Neuronal stem cell (in vitro differentiated cells): ENCODE data around the gene IRAK2.

Experiments used
- DNase-seq: peaks from one replicate; pipeline ENCODE4 v3.0.0-alpha.2; 2013; ENCODE audit warnings: low spot score
- H2AFZ ChIP-seq: one replicate; pipeline ENCODE4 v1.6.1; 2013; ENCODE audit warnings: mild to moderate bottlenecking, low read length, inconsistent platforms
- H2AK5ac ChIP-seq: 2 replicates; pipeline ENCODE4 v1.6.1; 2013; ENCODE audit warnings: low read depth, mild to moderate bottlenecking, inconsistent platforms, low read length, moderate library complexity, mixed read lengths
- H2BK120ac ChIP-seq: 2 replicates; pipeline ENCODE4 v1.6.1; 2013; ENCODE audit warnings: low read depth, mild to moderate bottlenecking, inconsistent platforms, low read length, moderate library complexity, mixed read lengths
- H2BK12ac ChIP-seq: one replicate; pipeline ENCODE4 v1.6.1; 2013; ENCODE audit warnings: low read length, inconsistent platforms
- H2BK15ac ChIP-seq: 2 replicates; pipeline ENCODE4 v1.6.1; 2013; ENCODE audit warnings: mild to moderate bottlenecking, low read length, inconsistent platforms, mixed read lengths
- H2BK5ac ChIP-seq: one replicate; pipeline ENCODE4 v1.6.1; 2013; ENCODE audit warnings: inconsistent platforms, mild to moderate bottlenecking, low read length, moderate library complexity
- H3K14ac ChIP-seq: one replicate; pipeline ENCODE4 v1.6.1; 2013; ENCODE audit warnings: low read length, inconsistent platforms
- H3K18ac ChIP-seq: 2 replicates; pipeline ENCODE4 v1.6.1; 2013; ENCODE audit warnings: low read length, inconsistent platforms
- H3K23ac ChIP-seq: 2 replicates; pipeline ENCODE4 v1.6.1; 2013; ENCODE audit warnings: low read depth, mild to moderate bottlenecking, mixed read lengths, low read length, inconsistent platforms; ENCODE audit not compliant: poor library complexity
- H3K27ac ChIP-seq: replicated peaks from 3 replicates; pipeline ENCODE4 v1.5.1; 2013; ENCODE audit warnings: low read length, inconsistent platforms
- H3K27me3 ChIP-seq, 3 experiments: 2 replicates each; pipeline ENCODE4 v1.6.1; 2013; ENCODE audit warnings: low read length in 3 of 3, mild to moderate bottlenecking in 2 of 3, inconsistent platforms in 1 of 3, low read depth in 1 of 3, mixed read lengths in 1 of 3, moderate library complexity in 1 of 3; ENCODE audit not compliant: control insufficient read depth in 3 of 3, insufficient read depth in 3 of 3
- H3K36me3 ChIP-seq, 2 donors: replicated peaks in 1 of 2; 2 replicates each; pipeline ENCODE4 v1.6.1; 2013; ENCODE audit warnings: low read length in 2 of 2; ENCODE audit not compliant: control insufficient read depth in 2 of 2, insufficient read depth in 2 of 2
- H3K4ac ChIP-seq: 2 replicates; pipeline ENCODE4 v1.6.1; 2013; ENCODE audit warnings: inconsistent platforms, mild to moderate bottlenecking, low read length, moderate library complexity
- H3K4me1 ChIP-seq, 2 donors: 1 replicate in 1 of 2; 2 replicates in 1 of 2; pipeline ENCODE4 v1.6.1; 2013; ENCODE audit warnings: low read length in 2 of 2, low read depth in 1 of 2; ENCODE audit not compliant: control insufficient read depth in 2 of 2, insufficient read depth in 1 of 2
- H3K4me2 ChIP-seq: one replicate; pipeline ENCODE4 v1.6.1; 2013; ENCODE audit warnings: mild to moderate bottlenecking, low read length, inconsistent platforms; ENCODE audit not compliant: insufficient read depth, poor library complexity, severe bottlenecking
- H3K4me3 ChIP-seq, 2 donors: 2 replicates each; pipeline ENCODE4 v1.5.1; 2013; ENCODE audit warnings: low read length in 2 of 2, mild to moderate bottlenecking in 2 of 2, inconsistent platforms in 1 of 2, moderate library complexity in 1 of 2
- H3K79me1 ChIP-seq: one replicate; pipeline ENCODE4 v1.6.1; 2013; ENCODE audit warnings: low read depth, mild to moderate bottlenecking, inconsistent platforms, low read length, moderate library complexity
- H3K9ac ChIP-seq: one replicate; pipeline ENCODE4 v1.6.1; 2013; ENCODE audit warnings: mild to moderate bottlenecking, low read depth, low read length, inconsistent platforms; ENCODE audit not compliant: poor library complexity
- H3K9me3 ChIP-seq, 2 donors: replicated peaks in 1 of 2; 2 replicates each; pipeline versions ENCODE3 to v1.6.1; 2013; ENCODE audit warnings: low read length in 2 of 2, mild to moderate bottlenecking in 2 of 2, inconsistent platforms in 1 of 2, low read depth in 1 of 2, mixed read lengths in 1 of 2, moderate library complexity in 1 of 2; ENCODE audit not compliant: control insufficient read depth in 2 of 2, insufficient read depth in 1 of 2
- H4K8ac ChIP-seq: one replicate; pipeline ENCODE4 v1.6.1; 2013; ENCODE audit warnings: low read depth, mild to moderate bottlenecking, inconsistent platforms, low read length, moderate library complexity
- H4K91ac ChIP-seq: one replicate; pipeline ENCODE4 v1.6.1; 2013; ENCODE audit warnings: low read length, low read depth, mild to moderate bottlenecking, inconsistent platforms; ENCODE audit not compliant: poor library complexity
- WGBS, 2 donors: extraction: QIAGEN DNeasy Blood & Tissue Kit; methylation state at CpG; one replicate each; pipeline ENCODE4 v1.1.7; 2013; ENCODE audit warnings: missing lambda C conversion rate in 2 of 2, mixed read lengths in 1 of 2; ENCODE audit not compliant: insufficient read length in 2 of 2, insufficient replicate concordance in 1 of 2; ENCODE audit errors: extremely low coverage in 2 of 2; 5-methylcytosine and 5-hydroxymethylcytosine counted together

Gene IRAK2

DNA sequence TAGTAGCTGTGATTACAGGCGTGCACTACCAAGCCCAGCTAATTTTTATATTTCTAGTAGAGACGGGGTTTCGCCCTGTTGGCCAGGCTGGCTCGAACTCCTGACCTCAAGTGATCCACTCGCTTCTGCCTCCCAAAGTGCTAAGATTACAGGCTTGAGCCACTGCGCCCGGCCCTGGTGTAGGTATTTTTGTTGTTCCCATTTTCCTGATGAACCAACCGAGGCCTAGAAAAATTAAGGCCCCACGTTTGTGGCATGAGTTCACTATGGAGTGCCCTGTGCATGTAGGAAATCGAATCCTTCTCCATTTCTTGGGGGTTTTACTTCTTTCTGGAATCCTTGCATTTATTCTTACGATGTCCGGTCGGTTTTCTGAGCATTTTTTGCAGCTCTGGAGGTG, 69.3 kb downstream of the IRAK2 start:
- no peak overlapping the region for H3K9ac ChIP-seq
- H2BK12ac ChIP-seq = no peak overlapping the region
- no peaks in the 10 kb centered on the region for H3K79me1 ChIP-seq
- no peaks in the 10 kb centered on the region for H3K36me3 ChIP-seq
- H3K4ac ChIP-seq = no peak overlapping the region
- no peak overlapping the region for H3K23ac ChIP-seq
- no peak overlapping the region for H4K91ac ChIP-seq
- no peak overlapping the region for H3K14ac ChIP-seq
- H2BK15ac ChIP-seq = peak overlapping the region; percentile 5
- no peak overlapping the region for H3K27ac ChIP-seq
- peaks cover 0 to 2% of the 10 kb centered on the region in 2 donors for H3K9me3 ChIP-seq
- no CpG with 5 or more reads among the region's 13 CpGs for WGBS, 2 donors
- H2AFZ ChIP-seq = peak overlapping the region; percentile 43
- H3K18ac ChIP-seq = no peak overlapping the region
- no peak overlapping the region for H4K8ac ChIP-seq
- no peak overlapping the region for H2AK5ac ChIP-seq
- H3K4me3 ChIP-seq = no peak overlapping the region
- no peak for DNase-seq
- H3K27me3 ChIP-seq = no peaks in the 10 kb centered on the region
- no peak overlapping the region for H2BK5ac ChIP-seq
- no peak overlapping the region for H3K4me2 ChIP-seq
- no peak overlapping the region for H2BK120ac ChIP-seq
- H3K4me1 ChIP-seq = peaks cover 0 to 2% of the 10 kb centered on the region in 2 donors

- no peak for DNase-seq
- no CpG with 5 or more reads among the region's 36 CpGs for WGBS, 2 donors
Observed at GRCh38 chr3:10234526-10235230, 70.0 kb downstream of the IRAK2 start.

DNA sequence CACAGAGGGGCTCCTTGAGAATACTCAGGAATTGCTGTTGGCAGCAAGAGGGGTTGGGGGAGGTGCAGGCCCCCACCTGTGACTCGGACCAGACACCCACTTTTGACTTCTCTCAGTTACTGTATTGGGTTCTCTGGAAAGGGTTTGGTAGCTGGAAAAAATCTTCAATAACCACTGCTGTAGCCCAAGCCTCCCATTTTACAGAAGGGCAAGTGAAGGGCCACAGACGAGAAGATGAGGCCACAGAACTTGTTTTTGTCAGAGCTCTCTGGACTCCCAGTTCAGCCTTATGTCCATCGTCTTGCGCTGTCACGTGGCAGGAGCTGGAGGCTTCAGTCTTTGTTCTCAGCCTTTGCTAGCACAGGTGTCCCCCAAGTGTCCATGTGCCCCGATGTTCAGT, 70.8 kb downstream of the IRAK2 start:
- Histone ChIP-seq H3K27ac (no peak overlapping the region), H3K23ac (peak overlapping the region; percentile 43), H4K8ac (no peak overlapping the region), H3K36me3 (no peaks in the 10 kb centered on the region), H2AK5ac (peak overlapping the region; percentile 56), H3K4ac (no peak overlapping the region), H3K18ac (peak overlapping the region; percentile 38), H4K91ac (no peak overlapping the region), H3K9me3 (peaks cover 0 to 2% of the 10 kb centered on the region in 2 donors), H2BK15ac (no peak overlapping the region), H3K79me1 (no peaks in the 10 kb centered on the region), H3K4me3 (no peak overlapping the region), H2BK5ac (no peak overlapping the region), H3K9ac (no peak overlapping the region), H3K27me3 (no peaks in the 10 kb centered on the region), H2AFZ (no peak overlapping the region), H2BK12ac (peak overlapping the region; percentile 75), H3K4me2 (no peak overlapping the region), H3K14ac (peak overlapping the region; percentile 82), H2BK120ac (no peak overlapping the region), H3K4me1 (peaks cover 0 to 2% of the 10 kb centered on the region in 2 donors)
- DNase-seq = no peak
- no CpG with 5 or more reads among the region's 6 CpGs for WGBS, 2 donors

More at GRCh38 chr3:10234526-10235230, 70.0 kb downstream of the IRAK2 start:
- H3K36me3 ChIP-seq = no peaks in the 10 kb centered on the region
- H2BK120ac ChIP-seq = no peak overlapping the region
- H3K4me2 ChIP-seq = no peak overlapping the region
- peak overlapping the region; percentile 63 for H2AK5ac ChIP-seq
- peak overlapping the region; percentile 43 for H2AFZ ChIP-seq
- peak overlapping the region; percentile 70 for H3K18ac ChIP-seq
- H3K9ac ChIP-seq = peak overlapping the region; percentile 60
- H3K4me1 ChIP-seq = peaks cover 0 to 2% of the 10 kb centered on the region in 2 donors
- H3K14ac ChIP-seq = peak overlapping the region; percentile 56
- peak overlapping the region; percentile 36 for H3K27ac ChIP-seq
- H3K79me1 ChIP-seq = no peaks in the 10 kb centered on the region
- H2BK12ac ChIP-seq = peak overlapping the region; percentile 30
- H3K4ac ChIP-seq = peak overlapping the region; percentile 99
- peak overlapping the region; percentile 80 for H3K23ac ChIP-seq
- H2BK15ac ChIP-seq = peak overlapping the region; percentile 5
- peak overlapping the region; percentile 82 for H4K8ac ChIP-seq
- H4K91ac ChIP-seq = no peak overlapping the region
- no peak overlapping the region for H3K4me3 ChIP-seq
- peaks cover 0 to 2% of the 10 kb centered on the region in 2 donors for H3K9me3 ChIP-seq
- no peak overlapping the region for H2BK5ac ChIP-seq
- no peaks in the 10 kb centered on the region for H3K27me3 ChIP-seq

GRCh38 chr3:10238345-10239183, 73.8 kb downstream of the IRAK2 start:
- no CpG with 5 or more reads among the region's 15 CpGs for WGBS, 2 donors
- no peaks in the 10 kb centered on the region for H3K79me1 ChIP-seq
- H3K18ac ChIP-seq = peak overlapping the region; percentile 29
- H2BK12ac ChIP-seq = no peak overlapping the region
- H3K9ac ChIP-seq = no peak overlapping the region
- H3K23ac ChIP-seq = no peak overlapping the region
- no peak overlapping the region for H2BK5ac ChIP-seq
- no peak overlapping the region for H2BK15ac ChIP-seq
- H3K14ac ChIP-seq = no peak overlapping the region
- no peaks in the 10 kb centered on the region for H3K27me3 ChIP-seq
- H2BK120ac ChIP-seq = no peak overlapping the region
- H4K91ac ChIP-seq = no peak overlapping the region
- no peak for DNase-seq
- H3K27ac ChIP-seq = no peak overlapping the region
- H3K4me1 ChIP-seq = peaks cover 0 to 2% of the 10 kb centered on the region in 2 donors
- no peak overlapping the region for H4K8ac ChIP-seq
- H3K4me2 ChIP-seq = no peak overlapping the region
- peaks cover 0 to 2% of the 10 kb centered on the region in 2 donors for H3K9me3 ChIP-seq
- H3K36me3 ChIP-seq = no peaks in the 10 kb centered on the region
- no peak overlapping the region for H3K4me3 ChIP-seq
- H2AFZ ChIP-seq = no peak overlapping the region
- H3K4ac ChIP-seq = no peak overlapping the region
- H2AK5ac ChIP-seq = no peak overlapping the region
